GM10248 (cell line): ENCODE data around the gene CDH2.

Experiments
- CTCF ChIA-PET: fragments of 300-600 bp; sonication (Branson Sonifier 250); formaldehyde crosslinking; extraction: SDS; loops from one replicate; lab custom pipeline; 2021; ENCODE audit warnings: antibody characterized with exemption; lab: Yijun Ruan, JAX
- POLR2A ChIA-PET: fragments of 350-650 bp; sonication (Branson Sonifier 250); formaldehyde crosslinking; extraction: SDS; loops from one replicate; lab custom pipeline; 2020; ENCODE audit warnings: antibody characterized with exemption; lab: Yijun Ruan, JAX
- DNase-seq: peaks from one replicate; pipeline ENCODE4 v3.0.0; 2012; ENCODE audit errors: extremely low spot score
- TF ChIP-seq, protein P1 (sequence below): IDR thresholded peaks from 2 replicates; pipeline ENCODE4 v1.5.1; 2012; ENCODE audit warnings: mild to moderate bottlenecking, low read depth; ENCODE audit errors: extremely low read depth, missing control alignments, control extremely low read depth

The CDH2 gene

DNA sequence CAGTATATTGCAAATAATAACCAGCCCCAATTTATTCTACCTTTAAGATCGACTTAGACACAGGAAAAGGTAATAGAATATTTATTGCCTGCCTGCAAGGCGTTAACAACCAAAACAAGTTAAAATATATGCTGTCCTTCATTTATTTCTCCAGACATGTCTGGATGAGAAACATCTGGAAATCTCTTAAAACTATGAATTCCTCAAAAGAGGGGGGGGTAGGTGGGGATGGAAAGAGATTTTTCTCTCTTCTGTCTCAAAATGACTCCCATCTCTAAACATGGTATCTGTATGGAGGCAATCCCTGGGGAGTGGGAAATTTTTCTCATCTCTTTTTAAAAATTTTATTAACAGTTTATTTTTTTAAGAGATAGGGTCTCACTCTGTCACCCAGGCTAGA is 113.0 kb downstream of the CDH2 start:
- CTCF ChIA-PET: no interaction called here
- TF ChIP-seq, protein P1, sequence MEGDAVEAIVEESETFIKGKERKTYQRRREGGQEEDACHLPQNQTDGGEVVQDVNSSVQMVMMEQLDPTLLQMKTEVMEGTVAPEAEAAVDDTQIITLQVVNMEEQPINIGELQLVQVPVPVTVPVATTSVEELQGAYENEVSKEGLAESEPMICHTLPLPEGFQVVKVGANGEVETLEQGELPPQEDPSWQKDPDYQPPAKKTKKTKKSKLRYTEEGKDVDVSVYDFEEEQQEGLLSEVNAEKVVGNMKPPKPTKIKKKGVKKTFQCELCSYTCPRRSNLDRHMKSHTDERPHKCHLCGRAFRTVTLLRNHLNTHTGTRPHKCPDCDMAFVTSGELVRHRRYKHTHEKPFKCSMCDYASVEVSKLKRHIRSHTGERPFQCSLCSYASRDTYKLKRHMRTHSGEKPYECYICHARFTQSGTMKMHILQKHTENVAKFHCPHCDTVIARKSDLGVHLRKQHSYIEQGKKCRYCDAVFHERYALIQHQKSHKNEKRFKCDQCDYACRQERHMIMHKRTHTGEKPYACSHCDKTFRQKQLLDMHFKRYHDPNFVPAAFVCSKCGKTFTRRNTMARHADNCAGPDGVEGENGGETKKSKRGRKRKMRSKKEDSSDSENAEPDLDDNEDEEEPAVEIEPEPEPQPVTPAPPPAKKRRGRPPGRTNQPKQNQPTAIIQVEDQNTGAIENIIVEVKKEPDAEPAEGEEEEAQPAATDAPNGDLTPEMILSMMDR: no peak
- POLR2A ChIA-PET: no interaction called here
- DNase-seq: no peak

DNA sequence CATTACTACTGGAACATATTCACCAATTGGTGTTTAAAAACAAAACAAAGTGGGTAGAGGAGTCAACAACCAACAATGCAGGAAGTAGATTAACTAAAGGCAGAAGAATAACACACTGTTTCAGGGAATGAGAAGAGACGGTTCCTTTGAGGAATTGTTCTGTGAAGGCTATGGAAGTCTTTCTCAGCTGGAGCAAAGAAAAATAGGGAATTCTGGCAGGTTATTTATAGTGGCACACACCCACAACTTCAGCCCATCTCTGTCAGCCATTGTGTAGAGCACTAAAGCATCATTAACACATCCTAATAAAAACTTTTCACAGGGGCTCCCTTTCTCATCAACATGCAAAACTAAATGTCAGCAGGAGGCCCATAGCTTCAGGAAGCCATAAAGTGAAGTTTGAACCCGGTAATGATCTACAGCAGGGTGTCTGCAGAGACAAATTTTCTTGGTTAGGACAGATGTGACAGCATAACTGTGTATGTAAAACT is 113.6 kb downstream of the CDH2 start:
- no peak for DNase-seq
- CTCF ChIA-PET: no interaction called here
- POLR2A ChIA-PET: no interaction called here
- TF ChIP-seq, protein P1: no peak

DNA sequence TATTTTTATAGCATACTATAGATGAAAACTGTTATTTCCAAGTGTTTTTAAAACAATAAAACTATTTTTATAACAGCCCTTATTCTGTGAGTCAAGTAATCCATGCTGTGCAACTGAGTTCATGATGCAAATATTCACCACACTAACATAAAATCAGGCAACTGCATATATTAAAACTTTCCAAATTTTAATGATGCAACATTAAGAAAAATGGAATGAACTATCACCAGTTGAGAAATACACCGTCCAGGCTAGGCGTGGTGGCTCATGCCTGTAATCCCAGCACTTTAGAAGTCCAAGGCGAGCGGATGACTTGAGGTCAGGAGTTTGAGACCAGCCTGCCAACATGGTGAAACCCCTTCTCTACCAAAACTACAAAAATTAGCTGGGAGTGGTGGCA is 114.5 kb downstream of the CDH2 start:
- TF ChIP-seq, protein P1: no peak
- ChIA-PET POLR2A (no interaction called here), CTCF (no interaction called here)
- DNase-seq: no peak

DNA sequence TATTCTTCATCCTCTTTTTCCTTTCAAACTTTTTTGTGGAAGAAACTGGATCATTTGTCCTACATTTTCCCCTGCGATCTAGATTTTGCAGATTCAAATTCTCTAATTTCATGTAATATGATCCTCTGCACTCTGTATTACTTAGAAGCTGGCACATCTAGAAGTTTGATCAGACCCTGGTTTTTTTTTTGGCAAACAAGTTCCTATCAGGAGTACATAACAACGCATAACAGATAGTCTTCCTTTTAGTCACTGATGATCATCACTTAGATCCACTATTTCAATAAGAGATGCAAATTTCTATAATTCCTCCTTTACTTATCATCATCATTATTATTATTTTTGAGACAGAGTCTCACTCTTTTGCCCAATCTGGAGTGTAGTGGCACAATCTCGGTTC is 117.1 kb downstream of the CDH2 start:
- DNase-seq: no peak
- TF ChIP-seq, protein P1: no peak
- POLR2A ChIA-PET: no interaction called here
- CTCF ChIA-PET: no interaction called here

DNA sequence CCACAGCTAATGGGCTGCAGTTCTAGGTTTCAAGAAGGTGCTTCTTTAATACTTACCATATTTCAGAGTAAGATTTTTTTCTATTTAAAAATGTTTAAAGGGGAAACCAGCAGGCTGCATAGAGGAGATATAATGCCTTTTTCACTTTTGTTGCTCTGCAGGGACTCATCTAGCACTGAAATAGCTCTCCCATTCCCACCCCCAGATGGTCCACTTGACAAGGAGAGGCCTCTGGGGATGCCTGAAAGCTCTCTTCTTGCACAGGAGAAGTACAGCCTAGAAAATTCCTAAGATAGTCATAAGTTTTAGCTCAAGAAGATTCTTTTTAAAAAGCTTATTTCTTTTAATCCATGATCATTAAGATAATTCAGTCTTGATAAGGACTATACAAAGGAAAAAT is 126.4 kb downstream of the CDH2 start:
- TF ChIP-seq, protein P1: no peak
- POLR2A ChIA-PET: no interaction called here
- no peak for DNase-seq
- CTCF ChIA-PET: no interaction called here

DNA sequence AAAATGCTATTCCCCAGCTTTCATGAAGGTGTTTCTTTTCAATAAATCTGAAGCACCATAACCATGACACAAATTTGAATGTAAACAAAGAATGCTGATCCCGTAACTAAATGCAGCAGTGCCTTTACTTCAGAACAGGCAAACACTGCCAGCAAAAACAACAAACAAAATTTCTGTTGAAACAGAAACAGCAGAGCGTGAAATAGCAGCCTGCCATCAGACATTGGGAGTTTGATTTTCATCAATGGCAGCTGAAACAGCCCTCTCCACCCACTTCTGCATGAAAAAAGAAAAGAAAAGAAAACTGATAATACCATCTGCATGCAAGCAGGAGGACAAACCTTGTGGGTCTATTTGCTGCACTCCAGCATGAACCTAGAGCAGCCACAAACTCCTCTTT is 128.3 kb downstream of the CDH2 start:
- TF ChIP-seq, protein P1: no peak
- POLR2A ChIA-PET: no interaction called here
- CTCF ChIA-PET: no interaction called here
- DNase-seq: no peak
